GM19240 (cell line): ENCODE measurements around the gene TIMM17B.
"Not testable (repeated sequence)": the region's sequence is repeated elsewhere in the genome, so short reads cannot be mapped to it uniquely, and the experiment has no call there.

Experiments used
- DNase-seq: peaks from one replicate; pipeline ENCODE4 v3.0.0; 2011; ENCODE audit warnings: low spot score; ENCODE audit not compliant: insufficient read length

The TIMM17B gene

GRCh38 chrX:48894891-48895290 lies 2.7 kb downstream of the TIMM17B start:
- DNase-seq, result no peak

DNA sequence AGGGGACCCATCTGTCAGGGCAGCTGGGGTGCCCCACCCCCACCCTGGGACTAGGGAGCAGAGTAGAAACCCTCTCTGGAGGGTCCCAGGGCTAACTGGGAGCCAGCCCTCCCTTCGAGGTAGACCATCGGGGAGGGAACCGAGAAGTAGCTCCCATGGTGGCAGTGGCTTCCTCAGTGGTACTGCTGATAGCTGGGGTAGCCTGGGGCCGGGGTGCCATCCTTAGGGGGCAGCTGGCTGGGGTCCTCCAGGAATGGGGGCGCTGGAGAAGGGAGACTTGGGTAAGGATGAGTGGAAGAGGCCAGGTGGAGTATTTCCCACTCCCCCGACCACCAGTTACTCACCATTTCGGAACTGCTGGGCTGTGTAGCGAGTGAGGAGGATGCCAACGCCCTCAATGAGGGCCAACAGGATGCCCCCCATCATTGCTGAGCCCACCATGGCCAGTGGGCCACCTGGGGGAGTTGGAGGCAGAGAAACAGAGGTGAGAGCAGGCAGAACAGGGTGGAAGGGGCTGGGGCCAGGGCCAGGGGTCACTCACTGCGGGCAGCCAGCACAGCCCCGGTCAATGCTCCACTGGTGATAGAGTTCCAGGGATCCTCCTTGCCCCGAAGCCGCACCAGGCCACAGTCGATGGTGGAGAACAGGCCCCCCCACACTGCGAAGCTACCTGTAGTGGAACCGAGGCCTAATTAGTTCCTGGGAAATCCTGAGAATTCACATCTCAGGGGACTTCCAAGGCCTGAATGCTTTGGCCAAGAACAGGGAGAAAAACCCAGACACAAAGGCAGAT lies 3.8 kb downstream of the TIMM17B start:
- DNase-seq, result no peak

- DNase-seq, result no peak
Measured at GRCh38 chrX:48892896-48893295, 4.7 kb downstream of the TIMM17B start.

DNA sequence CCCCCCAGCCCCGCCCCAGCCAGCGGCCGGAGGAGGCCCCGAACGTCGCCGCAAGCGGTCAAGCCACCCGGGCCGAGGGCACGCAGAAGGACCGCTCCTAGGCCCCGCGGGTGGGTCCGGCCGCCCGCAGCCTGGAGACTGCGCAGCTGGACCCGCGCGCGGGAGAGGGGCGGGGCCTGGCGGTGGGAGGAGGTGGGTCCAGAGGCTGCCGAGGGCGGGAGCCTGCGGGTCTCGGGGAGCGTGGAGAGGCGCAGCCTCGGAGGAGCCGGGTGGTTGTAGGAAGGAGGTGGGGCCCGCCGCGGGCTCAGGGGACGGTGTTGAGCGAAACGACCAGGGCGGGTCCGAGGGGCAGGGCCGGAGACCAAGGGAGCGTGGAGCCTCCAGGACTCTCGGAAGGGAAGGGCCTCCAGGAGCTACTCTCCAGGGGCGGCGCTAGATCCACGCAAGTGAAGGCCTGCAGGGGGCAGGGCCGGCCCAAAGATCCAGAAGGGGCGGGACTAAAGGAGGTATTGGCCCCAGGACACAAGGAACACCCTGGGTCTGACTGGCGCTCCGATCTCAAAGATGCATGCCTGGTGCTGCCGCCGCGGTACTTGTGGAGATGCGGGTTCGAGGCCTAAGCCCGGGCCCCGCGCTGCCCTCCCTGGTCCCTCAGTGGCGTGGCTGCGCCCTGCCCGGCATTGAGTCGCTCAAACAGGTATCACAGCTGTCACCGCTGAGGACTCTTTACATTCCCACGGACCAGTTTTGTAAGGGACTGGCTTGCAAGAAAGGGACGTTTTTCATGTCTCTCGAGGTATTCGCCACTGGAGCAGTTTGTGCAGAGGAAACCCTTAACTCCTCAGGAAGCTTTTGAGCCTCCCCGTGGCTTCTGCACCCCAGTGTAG lies 5.9 kb downstream of the TIMM17B start:
- no peak for DNase-seq

DNA sequence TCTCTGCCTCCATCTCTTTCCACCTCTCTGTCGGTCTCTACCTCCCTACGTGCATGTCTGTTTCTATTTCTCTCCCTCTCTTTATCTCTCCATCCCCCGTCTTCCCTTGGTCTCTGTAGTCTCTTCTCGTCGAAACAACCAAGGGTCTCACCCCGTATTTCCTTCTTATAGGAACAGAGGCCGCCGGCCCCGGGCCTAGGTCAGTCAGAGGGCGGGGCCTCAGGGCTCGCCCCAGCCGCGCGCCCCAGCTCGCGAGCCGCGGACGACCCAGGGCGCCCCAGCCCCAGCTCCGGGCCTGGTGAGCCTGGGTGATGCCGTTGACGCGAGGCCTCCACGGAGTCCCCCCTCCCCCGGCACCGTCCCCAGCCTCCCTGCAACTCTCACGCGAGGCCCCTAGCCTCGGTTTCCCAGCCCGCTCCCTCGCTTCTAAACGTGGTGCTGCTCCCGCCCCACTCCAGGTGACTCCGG lies 6.6 kb downstream of the TIMM17B start:
- no peak for DNase-seq

GRCh38 chrX:48890296-48890925 lies 7.2 kb downstream of the TIMM17B start:
- no peak for DNase-seq

DNA sequence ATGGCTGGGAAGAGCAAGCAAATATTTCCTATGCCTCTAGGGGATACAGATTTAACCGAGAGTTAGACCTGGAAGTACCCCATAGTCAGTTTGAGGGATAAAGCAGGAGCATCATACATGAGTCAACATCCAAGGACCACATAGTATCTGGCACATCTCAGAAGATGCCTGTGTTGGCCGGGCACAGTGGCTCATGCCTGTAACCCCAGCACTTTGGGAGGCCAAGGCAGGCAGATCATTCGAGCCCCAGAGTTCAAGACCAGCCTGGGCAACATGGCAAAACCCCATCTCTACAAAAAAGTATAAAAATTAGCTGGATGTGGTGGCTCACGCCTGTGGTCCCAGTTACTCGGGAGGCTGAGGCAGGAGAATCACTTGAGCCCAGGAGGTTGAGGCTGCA lies 11.0 kb downstream of the TIMM17B start:
- DNase-seq, result not testable (repeated sequence)

DNA sequence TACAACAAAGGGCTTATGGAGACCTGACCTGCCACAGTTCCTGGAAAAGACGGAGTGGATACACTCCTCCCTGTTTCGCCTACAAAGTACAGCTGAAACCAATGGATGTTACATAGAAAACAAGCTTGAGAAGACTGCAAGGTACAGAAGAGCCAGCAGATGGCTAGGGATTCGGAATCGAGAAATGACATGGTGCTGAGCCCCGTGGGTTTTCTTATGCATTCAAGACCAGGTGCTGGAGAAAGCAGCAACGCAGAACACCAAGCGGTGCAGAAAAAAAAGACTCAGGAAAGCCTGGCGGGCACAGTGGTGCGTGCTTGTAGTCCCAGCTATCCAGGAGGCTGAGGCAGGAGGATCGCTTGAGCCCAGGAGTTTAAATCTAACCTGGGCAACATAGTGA lies 13.8 kb downstream of the TIMM17B start:
- no peak for DNase-seq

- not testable (repeated sequence) for DNase-seq
Measured at GRCh38 chrX:48876944-48877343, 20.6 kb downstream of the TIMM17B start.

- DNase-seq, result not testable (repeated sequence)
Measured at GRCh38 chrX:48872017-48872416, 25.6 kb downstream of the TIMM17B start.

GRCh38 chrX:48864210-48864609 lies 33.4 kb downstream of the TIMM17B start:
- DNase-seq, result no peak

DNA sequence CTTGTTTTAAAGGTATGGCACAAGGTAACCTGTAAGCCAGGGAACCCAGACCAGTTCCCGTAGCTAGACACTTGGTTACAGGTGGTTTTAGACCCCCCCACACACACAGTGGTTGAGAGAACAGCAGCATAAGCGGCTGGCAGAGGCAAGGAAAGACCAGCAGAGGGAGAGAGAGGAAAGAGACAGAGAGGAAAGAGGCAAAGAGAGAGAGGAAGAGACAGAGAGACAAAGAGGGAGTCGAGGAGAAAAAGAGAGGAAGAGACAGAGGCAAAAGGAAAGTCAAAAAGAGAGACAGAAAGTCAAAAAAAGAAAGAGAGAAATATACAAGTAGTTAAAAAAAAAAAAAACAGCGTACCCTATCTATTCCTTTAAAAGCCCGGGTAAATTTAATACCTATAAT lies 42.7 kb downstream of the TIMM17B start:
- no peak for DNase-seq

- DNase-seq, result not testable (repeated sequence)
Measured at GRCh38 chrX:48854121-48854804, 43.3 kb downstream of the TIMM17B start.

DNA sequence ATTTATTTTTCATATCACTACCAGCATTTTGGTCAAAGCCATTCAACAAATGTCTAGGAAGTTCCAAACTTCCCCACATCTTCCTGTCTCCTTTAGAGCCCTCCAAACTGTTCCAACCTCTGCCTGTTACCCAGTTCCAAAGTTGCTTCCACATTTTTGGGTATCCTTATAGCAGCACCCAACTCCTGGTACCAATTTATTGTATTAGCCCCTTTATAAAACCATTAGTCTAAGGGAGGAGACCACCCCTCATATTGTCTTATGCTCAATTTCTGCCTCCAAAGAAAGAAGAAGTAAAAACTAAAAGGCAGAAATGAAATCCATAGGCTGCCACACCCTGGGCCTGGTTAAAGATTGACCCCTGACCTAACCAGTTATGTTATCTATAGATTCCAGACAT lies 44.1 kb downstream of the TIMM17B start:
- not testable (repeated sequence) for DNase-seq

DNA sequence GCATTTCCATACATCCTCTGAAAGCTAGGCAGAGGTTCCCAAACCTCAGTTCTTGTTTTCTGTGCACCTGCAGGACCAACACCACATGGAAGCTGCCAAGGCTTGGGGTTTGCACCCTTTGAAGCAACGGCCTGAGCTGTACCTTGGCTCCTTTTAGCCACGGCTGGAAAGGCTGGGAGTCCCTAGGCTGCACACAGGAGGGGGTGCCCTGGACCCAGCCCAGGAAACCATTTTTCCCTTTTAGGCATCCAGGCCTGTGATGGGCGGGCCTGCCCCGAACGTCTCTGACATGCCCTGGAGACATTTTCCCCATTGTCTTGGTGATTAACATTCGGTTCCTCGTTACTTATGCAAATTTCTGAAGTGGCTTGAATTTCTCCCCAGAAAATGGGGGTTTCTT lies 44.7 kb downstream of the TIMM17B start:
- no peak for DNase-seq

DNA sequence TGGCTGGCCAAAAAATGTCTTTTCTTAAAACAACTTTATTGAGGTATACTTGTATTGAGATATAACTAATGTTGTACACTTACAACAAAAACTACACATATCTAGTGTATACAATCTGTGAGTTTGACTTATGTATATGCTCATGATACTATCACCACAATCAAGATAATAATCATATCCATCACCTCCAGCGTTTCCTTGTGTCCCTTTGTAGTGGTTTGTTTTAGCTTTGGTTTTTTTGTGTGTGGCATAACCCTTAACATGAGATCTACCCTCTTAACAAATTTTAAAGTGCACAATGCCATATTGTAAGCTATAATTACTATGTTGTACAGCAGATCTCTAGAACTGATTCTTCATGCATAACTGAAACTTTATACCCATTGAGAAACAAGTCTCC lies 48.7 kb downstream of the TIMM17B start:
- no peak for DNase-seq
